PC-3 (cell line): ENCODE data around the gene DHRS4L2. TPM values are rescaled to one million over a fixed set of nuclear protein-coding genes. Genes with fewer than 3 reads are reported as not detected.
"Not testable (repeated sequence)": the region's sequence is repeated elsewhere in the genome, so short reads cannot be mapped to it uniquely, and the experiment has no call there.

Source experiments
- ATAC-seq: fragments of 200-7000 bp; cut with Tn5 transposase; 2 replicates; pipeline ENCODE4 v1.9.1; 2020; ENCODE audit warnings: mild to moderate bottlenecking, moderate library complexity
- BruUV-seq: library from RNA; stranded (reverse); fragments of 400-500 nt; replicated peaks from 2 replicates; lab custom pipeline; 2021; lab: Mats Ljungman, UMichigan
- CTCF ChIA-PET: fragments of 300-600 bp; sonication (Branson Sonifier 250); formaldehyde crosslinking; loops from one replicate; lab custom pipeline; 2022; ENCODE audit warnings: antibody characterized with exemption; lab: Charles Lee
- POLR2A ChIA-PET: fragments of 300-600 bp; sonication (Branson Sonifier 250); formaldehyde crosslinking; loops from one replicate; lab custom pipeline; 2022; ENCODE audit warnings: antibody characterized with exemption; ENCODE audit not compliant: unreplicated experiment; lab: Charles Lee
- DNase-seq: peaks from one replicate; pipeline ENCODE4 v3.0.0-alpha.2; 2015
- H2AFZ ChIP-seq: fragments of 300-600 bp; sonication (generic); 2 replicates; pipeline ENCODE4 v1.6.0; 2016; ENCODE audit warnings: antibody characterized with exemption, low read length
- H3F3A ChIP-seq: fragments of 300-600 bp; sonication (generic); one replicate; pipeline ENCODE4 v1.6.0; 2017; ENCODE audit warnings: antibody characterized with exemption, low read length, control low read depth, mild to moderate bottlenecking; ENCODE audit not compliant: unreplicated experiment
- H3K27ac ChIP-seq: fragments of 300-600 bp; sonication (generic); 2 replicates; pipeline ENCODE4 v1.5.1; 2016; ENCODE audit warnings: mild to moderate bottlenecking, low read length
- H3K27me3 ChIP-seq: fragments of 300-600 bp; sonication (generic); 2 replicates; pipeline ENCODE4 v1.6.1; 2016; ENCODE audit warnings: low read length, mixed read lengths
- H3K36me3 ChIP-seq: fragments of 300-600 bp; sonication (generic); 2 replicates; pipeline ENCODE4 v1.6.1; 2016; ENCODE audit warnings: low read depth, mixed run types, low read length, mixed read lengths
- H3K4me1 ChIP-seq: fragments of 300-600 bp; sonication (generic); 2 replicates; pipeline ENCODE4 v1.5.1; 2016; ENCODE audit warnings: low read length; ENCODE audit not compliant: insufficient read depth
- H3K4me2 ChIP-seq: fragments of 300-600 bp; sonication (generic); 2 replicates; pipeline ENCODE4 v1.6.0; 2016; ENCODE audit warnings: low read length
- H3K4me3 ChIP-seq: fragments of 300-600 bp; sonication (generic); 2 replicates; pipeline ENCODE4 v1.5.1; 2016; ENCODE audit warnings: mild to moderate bottlenecking, low read length, mixed read lengths
- H3K79me2 ChIP-seq: fragments of 300-600 bp; sonication (generic); 2 replicates; pipeline ENCODE4 v1.6.1; 2017; ENCODE audit warnings: low read length, mixed read lengths
- H3K9ac ChIP-seq: fragments of 300-600 bp; sonication (generic); 2 replicates; pipeline ENCODE4 v1.6.0; 2016; ENCODE audit warnings: mild to moderate bottlenecking, low read length
- H3K9me2 ChIP-seq: fragments of 300-600 bp; sonication (generic); replicated peaks from 2 replicates; pipeline ENCODE4 v1.6.1; 2016; ENCODE audit warnings: mixed run types, low read length, mixed read lengths
- H3K9me3 ChIP-seq: fragments of 300-600 bp; sonication (generic); 2 replicates; pipeline ENCODE4 v1.6.1; 2016; ENCODE audit warnings: low read length, mixed read lengths
- H4K20me1 ChIP-seq: fragments of 300-600 bp; sonication (generic); 2 replicates; pipeline ENCODE4 v1.6.1; 2016; ENCODE audit warnings: low read length, mixed read lengths
- EZH2 ChIP-seq: fragments of 300-600 bp; sonication (generic); IDR thresholded peaks from one replicate; pipeline ENCODE4 v1.6.1; 2017; ENCODE audit warnings: antibody characterized with exemption, mild to moderate bottlenecking, low read length; ENCODE audit not compliant: unreplicated experiment
- EZH2phosphoT487 ChIP-seq: fragments of 300-600 bp; sonication (generic); IDR thresholded peaks from 2 replicates; pipeline ENCODE4 v1.6.1; 2018; ENCODE audit warnings: mild to moderate bottlenecking, antibody characterized with exemption, low read length, borderline replicate concordance
- intact Hi-C: fragments of 100-400 bp; cut with micrococcal nuclease; formaldehyde crosslinking; loops from 2 replicates; pipeline ENCODE4 v1.9.0; 2023
- total RNA-seq: library from RNA; depleted of rRNA; stranded (reverse); fragments of >200 nt; gene quantifications from 2 replicates; pipeline ENCODE4 v1.2.3, GENCODE V29; 2014
- TF ChIP-seq, protein P1 (sequence below): fragments of 300-600 bp; sonication (generic); conservative IDR thresholded peaks from 2 replicates; pipeline ENCODE4 v1.5.1; 2017; ENCODE audit warnings: antibody characterized with exemption, low read depth, mild to moderate bottlenecking, low read length

The DHRS4L2 gene
- total RNA-seq, 1 experiment from 2014 or later = 16.5 TPM

DNA sequence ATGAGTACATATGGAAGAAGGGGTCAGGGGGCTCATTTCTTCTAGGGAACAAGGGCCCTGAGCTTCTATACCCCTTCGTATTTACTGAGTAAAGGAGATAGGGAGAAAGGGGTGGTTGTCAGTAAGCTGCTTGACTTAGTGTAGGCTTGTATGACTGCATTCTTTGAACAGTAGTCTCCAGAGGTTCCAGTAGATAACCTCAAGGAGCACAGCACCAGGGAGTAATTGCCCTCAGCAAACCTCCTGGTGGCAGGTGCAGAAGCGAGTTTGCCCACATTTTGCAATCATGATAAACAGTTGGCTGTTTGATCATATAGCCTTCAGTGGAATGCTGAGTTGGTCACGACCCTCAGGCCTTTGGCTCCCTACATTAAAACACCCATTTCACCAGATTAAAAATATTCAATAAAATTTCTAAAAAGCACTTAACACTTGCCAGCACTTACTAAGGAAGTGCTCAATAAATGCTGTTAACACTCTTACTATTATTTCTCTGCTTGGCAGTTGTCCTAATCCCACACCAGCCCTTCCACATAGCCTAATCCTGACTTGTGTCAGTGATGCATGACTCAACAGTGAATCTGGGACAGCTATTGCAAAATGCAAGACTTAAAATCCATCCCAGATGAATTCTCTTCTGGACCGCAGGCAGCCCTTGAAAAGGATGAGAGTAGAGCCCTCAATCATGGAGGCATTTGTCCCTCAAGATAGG lies 3.7 kb upstream of the DHRS4L2 start:
- intact Hi-C loops = no loop called here
- CTCF ChIA-PET = no interaction called here

GRCh38 chr14:23988223-23988606 lies 514 bp upstream of the DHRS4L2 start:
- H3K4me2 ChIP-seq, H3K9me2 ChIP-seq, BruUV-seq, H3K9me3 ChIP-seq, H2AFZ ChIP-seq, H3K79me2 ChIP-seq, H3K9ac ChIP-seq, H3K36me3 ChIP-seq, POLR2A ChIA-PET, H3K27me3 ChIP-seq, H3K27ac ChIP-seq, CTCF ChIA-PET, intact Hi-C loops, H3F3A ChIP-seq, H3K4me3 ChIP-seq, H4K20me1 ChIP-seq, DNase-seq, H3K4me1 ChIP-seq, ATAC-seq: not testable (repeated sequence)

More for the DNA sequence above, 3.7 kb upstream of the DHRS4L2 start:
- no peaks in the 10 kb centered on the region for H3K4me1 ChIP-seq
- DNase-seq (peak; percentile 48), ATAC-seq (no peak)
- no peaks in the 10 kb centered on the region for H3K27me3 ChIP-seq
- H2AFZ ChIP-seq = no peak overlapping the region
- H3K27ac ChIP-seq = no peak overlapping the region
- H3K4me3 ChIP-seq = no peak overlapping the region
- no peaks in the 10 kb centered on the region for H3K9me3 ChIP-seq
- no peaks in the 10 kb centered on the region for H3K36me3 ChIP-seq
- POLR2A ChIA-PET = no interaction called here
- no peaks in the 10 kb centered on the region for H3K9me2 ChIP-seq
- no peaks in the 10 kb centered on the region for H3K79me2 ChIP-seq
- TF ChIP-seq EZH2 = no peak
- TF ChIP-seq EZH2phosphoT487 = no peak
- TF ChIP-seq, protein P1, sequence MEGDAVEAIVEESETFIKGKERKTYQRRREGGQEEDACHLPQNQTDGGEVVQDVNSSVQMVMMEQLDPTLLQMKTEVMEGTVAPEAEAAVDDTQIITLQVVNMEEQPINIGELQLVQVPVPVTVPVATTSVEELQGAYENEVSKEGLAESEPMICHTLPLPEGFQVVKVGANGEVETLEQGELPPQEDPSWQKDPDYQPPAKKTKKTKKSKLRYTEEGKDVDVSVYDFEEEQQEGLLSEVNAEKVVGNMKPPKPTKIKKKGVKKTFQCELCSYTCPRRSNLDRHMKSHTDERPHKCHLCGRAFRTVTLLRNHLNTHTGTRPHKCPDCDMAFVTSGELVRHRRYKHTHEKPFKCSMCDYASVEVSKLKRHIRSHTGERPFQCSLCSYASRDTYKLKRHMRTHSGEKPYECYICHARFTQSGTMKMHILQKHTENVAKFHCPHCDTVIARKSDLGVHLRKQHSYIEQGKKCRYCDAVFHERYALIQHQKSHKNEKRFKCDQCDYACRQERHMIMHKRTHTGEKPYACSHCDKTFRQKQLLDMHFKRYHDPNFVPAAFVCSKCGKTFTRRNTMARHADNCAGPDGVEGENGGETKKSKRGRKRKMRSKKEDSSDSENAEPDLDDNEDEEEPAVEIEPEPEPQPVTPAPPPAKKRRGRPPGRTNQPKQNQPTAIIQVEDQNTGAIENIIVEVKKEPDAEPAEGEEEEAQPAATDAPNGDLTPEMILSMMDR = no peak
- H3F3A ChIP-seq = peaks cover 5% of the 10 kb centered on the region
- H3K9ac ChIP-seq = no peak overlapping the region
- BruUV-seq = no TSS peak
- no peak overlapping the region for H3K4me2 ChIP-seq
- no peaks in the 10 kb centered on the region for H4K20me1 ChIP-seq

- H3K27me3 ChIP-seq, CTCF ChIA-PET, H3K79me2 ChIP-seq, H2AFZ ChIP-seq, intact Hi-C loops, DNase-seq, H4K20me1 ChIP-seq, H3K9me2 ChIP-seq, H3K9ac ChIP-seq, ATAC-seq, H3K9me3 ChIP-seq, H3K4me3 ChIP-seq, H3K27ac ChIP-seq, H3K4me1 ChIP-seq, BruUV-seq, H3F3A ChIP-seq, POLR2A ChIA-PET, H3K4me2 ChIP-seq, H3K36me3 ChIP-seq: not testable (repeated sequence)
These were observed 1.2 kb downstream of the DHRS4L2 start for GRCh38 chr14:23989734-23990445.

DNA sequence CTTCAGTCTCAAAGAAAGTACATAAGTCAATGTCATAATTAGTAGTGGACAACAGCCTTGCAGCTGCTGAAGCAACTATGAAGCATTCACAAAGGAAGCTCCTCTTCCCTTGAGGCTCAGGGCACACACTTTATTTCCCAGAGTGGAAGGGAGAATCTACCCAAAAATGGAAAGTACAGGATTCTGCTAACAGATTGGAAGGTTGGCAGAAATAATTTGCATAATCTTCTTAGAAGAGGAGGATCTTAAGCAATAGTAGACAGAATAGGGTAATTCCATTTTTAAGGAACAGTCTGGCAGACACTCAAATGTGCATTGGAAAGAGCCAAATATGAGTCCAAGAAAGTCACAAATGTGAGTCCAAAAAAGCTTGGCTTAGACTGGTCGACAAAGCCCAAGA lies 2.2 kb downstream of the DHRS4L2 start:
- H3K27ac ChIP-seq, ATAC-seq, POLR2A ChIA-PET, H3K4me2 ChIP-seq, H2AFZ ChIP-seq, H3K27me3 ChIP-seq, H3K36me3 ChIP-seq, H3K4me1 ChIP-seq, BruUV-seq, H3K79me2 ChIP-seq, H4K20me1 ChIP-seq, H3K9ac ChIP-seq, H3K9me3 ChIP-seq, H3F3A ChIP-seq, DNase-seq, H3K9me2 ChIP-seq, intact Hi-C loops, H3K4me3 ChIP-seq, CTCF ChIA-PET: not testable (repeated sequence)

DNA sequence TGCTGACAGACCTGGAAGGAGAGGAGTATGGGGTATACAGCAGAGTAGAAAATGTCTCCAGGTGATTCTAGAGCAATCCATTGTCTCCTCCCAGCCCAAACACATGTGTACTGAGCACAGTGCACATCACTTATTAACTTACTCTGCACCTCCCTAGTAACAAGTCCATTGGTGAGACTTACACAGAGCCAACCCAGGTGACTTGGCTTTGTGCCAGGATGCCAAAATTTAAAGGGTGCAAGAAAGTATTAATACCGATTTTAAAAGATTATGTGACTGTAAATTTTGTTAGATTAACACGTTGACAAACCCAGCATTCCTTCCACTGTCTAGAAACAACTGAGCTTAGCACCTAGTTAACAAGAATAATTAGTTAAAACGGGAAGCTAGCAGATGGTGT lies 4.3 kb downstream of the DHRS4L2 start:
- ATAC-seq, CTCF ChIA-PET: not testable (repeated sequence)

More for the DNA sequence above, 4.3 kb downstream of the DHRS4L2 start:
- H3K36me3 ChIP-seq, H3K9me2 ChIP-seq, H3K4me2 ChIP-seq, H3K4me3 ChIP-seq, H3K27ac ChIP-seq, BruUV-seq, POLR2A ChIA-PET, H3K9ac ChIP-seq, H3F3A ChIP-seq, DNase-seq, H4K20me1 ChIP-seq, H3K79me2 ChIP-seq, intact Hi-C loops, H2AFZ ChIP-seq, H3K9me3 ChIP-seq, H3K4me1 ChIP-seq, H3K27me3 ChIP-seq: not testable (repeated sequence)
